HG02973 (cell line): ENCODE data around the gene MGLL.
A peak's percentile ranks its signal among the peaks of the same experiment; 100 is the strongest.

Experiments used
- ATAC-seq: cut with Tn5 transposase; IDR thresholded peaks from one replicate; pipeline ENCODE4 v1.9.1; 2021; ENCODE audit warnings: moderate library complexity; ENCODE audit not compliant: unreplicated experiment

The MGLL gene

GRCh38 chr3:127744253-127744815 is 78.0 kb downstream of the MGLL start:
- ATAC-seq: no peak

GRCh38 chr3:127743351-127744252 is 78.7 kb downstream of the MGLL start:
- ATAC-seq: no peak

- ATAC-seq: no peak
Observed at GRCh38 chr3:127742580-127742979, 79.7 kb downstream of the MGLL start.

- ATAC-seq: no peak
Observed at GRCh38 chr3:127741690-127742089, 80.6 kb downstream of the MGLL start.

- no peak for ATAC-seq
Observed at GRCh38 chr3:127741246-127741645, 81.1 kb downstream of the MGLL start.

- no peak for ATAC-seq
Observed at GRCh38 chr3:127740136-127740915, 82.0 kb downstream of the MGLL start.

GRCh38 chr3:127739347-127740135 is 82.8 kb downstream of the MGLL start:
- no peak for ATAC-seq

- ATAC-seq: no peak
Observed at GRCh38 chr3:127738192-127738840, 84.0 kb downstream of the MGLL start.

- ATAC-seq: no peak
Observed at GRCh38 chr3:127736801-127737539, 85.3 kb downstream of the MGLL start.

GRCh38 chr3:127735767-127736693 is 86.3 kb downstream of the MGLL start:
- ATAC-seq: peak; percentile 74

GRCh38 chr3:127734754-127735473 is 87.4 kb downstream of the MGLL start:
- ATAC-seq: no peak

GRCh38 chr3:127734181-127734720 is 88.1 kb downstream of the MGLL start:
- no peak for ATAC-seq

GRCh38 chr3:127733781-127734180 is 88.5 kb downstream of the MGLL start:
- ATAC-seq: no peak

- ATAC-seq: no peak
Observed at GRCh38 chr3:127732879-127733350, 89.4 kb downstream of the MGLL start.

- no peak for ATAC-seq
Observed at GRCh38 chr3:127732303-127732702, 90.0 kb downstream of the MGLL start.

GRCh38 chr3:127731546-127732289 is 90.6 kb downstream of the MGLL start:
- ATAC-seq: no peak
